Fibroblast of skin of left biceps (primary cell): ENCODE results near the gene NSMF.
"Not testable (repeated sequence)": the region's sequence is repeated elsewhere in the genome, so short reads cannot be mapped to it uniquely, and the experiment has no call there.

ENCODE experiments used
- DNase-seq, 2 experiments: peaks; one replicate each; pipeline ENCODE4 v3.0.0-alpha.2; 2013; ENCODE audit warnings: low read depth in 2 of 2

The NSMF gene

DNA sequence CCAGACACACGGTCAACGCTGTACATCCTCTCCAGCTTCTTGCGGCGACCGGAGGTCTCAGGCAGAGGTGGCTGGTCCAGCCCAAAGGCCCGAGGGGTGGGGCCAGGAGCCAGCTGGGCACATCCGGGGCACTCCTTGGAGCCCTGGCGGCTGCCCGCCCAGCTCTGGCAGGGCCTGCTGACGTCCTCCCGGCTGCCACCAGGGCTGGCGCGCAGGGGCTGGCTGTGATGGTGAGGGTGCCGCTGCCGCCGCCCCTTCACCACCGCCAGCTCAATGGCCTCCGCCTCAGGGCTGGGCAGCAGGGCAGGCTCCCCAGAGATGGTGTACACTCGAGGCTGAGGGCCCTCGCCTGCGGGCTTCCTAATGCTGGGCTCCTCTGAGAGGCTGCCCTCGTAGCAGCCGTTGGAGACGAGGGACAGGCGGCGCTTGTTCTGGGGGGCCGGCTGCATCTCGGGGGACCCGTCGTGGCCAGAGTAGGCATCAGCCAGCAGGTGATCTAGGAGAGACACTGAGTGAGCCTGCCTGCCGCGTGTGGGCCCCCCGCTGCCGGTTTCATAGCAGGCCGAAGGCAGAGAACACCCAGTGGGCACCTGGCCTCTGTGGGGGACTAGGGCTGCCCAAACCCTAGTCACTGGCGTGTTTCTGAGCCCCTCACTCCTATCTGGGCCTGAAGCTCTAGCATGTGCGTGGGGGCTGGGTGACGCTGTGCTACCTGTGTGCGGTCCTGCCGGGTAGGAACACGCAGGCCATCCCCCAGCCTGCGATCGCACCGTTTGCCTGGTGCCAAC, 1.5 kb downstream of the NSMF start:
- DNase-seq = no peak

DNA sequence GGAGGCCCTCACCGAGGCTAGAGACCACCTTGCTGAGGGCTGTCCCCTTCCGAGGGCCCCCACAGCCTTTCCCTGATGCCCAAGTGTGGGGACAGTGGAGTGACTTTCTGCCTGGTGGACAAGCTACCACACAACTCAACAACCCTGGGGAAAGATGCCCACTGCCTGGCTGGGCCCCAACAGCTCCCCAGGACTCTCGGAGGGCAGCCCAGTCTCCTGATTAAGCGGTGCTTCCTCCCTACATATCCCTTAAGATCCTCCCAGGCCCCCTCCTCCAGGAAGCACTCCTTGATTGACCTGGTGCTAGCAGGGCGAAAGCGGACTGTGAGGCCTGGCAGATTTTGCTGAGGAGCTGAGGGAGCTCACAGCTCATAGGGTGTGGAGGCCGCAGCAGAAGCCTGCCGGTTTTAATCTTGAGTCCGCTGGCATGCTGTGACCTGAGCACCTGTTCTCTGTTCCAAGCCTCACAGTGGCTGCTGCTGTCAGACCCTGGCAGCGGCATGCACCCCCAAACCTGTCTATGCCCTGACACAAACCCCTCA, 2.2 kb downstream of the NSMF start:
- DNase-seq = no peak

DNA sequence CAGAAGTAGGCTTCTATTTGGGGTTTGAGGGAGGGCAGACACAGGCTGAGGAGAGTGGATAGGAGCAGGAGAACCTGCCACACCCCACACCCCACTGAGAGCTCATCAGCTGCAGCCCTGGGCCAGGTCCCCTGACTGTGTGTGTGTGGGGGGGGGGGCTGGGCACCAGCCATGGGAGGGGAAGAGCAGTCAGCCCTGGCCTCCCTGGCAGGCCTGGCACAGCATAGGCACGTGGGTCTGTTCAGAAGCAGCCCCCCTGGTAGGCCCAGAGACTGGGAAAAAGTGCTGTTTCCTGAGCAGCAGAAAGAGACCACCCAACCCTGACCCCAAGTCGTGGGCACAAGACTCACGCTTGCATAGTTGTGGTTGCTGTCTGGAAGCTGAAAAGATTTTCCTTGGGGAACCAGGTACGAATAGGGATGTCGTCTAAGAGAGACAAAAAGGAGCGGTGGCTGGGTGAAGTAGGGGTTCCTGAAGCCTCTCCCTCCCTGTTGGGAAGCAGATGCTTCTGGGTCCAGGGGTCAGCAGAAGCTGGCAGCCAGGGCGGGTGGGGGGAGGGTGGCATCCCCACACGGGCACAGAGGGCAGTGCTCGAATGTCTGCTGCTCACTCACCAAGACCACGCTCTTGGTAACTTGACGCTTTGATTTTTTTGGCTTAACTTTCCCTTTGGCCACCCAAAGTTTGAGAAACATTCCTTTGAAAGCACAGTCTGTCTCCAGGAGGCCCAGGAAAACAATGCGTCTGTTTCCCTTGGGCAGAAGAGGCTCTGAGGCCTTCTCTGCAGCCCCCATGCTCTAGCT, 2.9 kb downstream of the NSMF start:
- DNase-seq = no peak

DNA sequence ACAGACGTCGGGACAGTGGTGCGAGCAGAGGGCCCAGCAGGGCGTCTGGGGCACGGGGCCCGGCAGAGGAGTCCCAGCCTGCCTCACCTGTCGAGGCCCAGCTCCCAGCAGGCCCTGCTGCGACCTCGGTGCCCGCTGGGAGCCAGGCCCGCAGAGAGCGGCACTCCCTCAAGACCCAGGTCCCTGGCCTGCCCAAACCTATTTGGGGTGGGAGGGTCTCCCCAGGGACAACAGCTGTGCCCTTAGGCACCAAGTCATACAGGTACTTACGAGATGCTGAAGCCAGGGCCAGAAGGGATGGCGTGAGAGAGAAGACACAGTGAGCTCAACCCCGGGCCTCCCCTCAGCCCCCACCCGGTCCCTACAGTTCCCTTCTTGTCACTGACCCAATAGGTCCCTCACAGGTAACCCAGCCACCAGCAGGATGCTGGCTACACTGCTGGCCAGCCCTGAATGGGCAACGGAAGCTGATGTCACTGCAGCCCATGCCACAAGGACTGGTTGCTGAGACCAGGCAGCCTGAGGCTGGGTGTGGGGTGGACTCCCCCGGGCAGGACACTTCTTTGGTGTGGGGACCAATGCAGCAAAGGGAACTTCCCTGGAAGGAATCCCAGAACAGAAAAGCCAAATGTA, 3.7 kb downstream of the NSMF start:
- no peak for DNase-seq

DNA sequence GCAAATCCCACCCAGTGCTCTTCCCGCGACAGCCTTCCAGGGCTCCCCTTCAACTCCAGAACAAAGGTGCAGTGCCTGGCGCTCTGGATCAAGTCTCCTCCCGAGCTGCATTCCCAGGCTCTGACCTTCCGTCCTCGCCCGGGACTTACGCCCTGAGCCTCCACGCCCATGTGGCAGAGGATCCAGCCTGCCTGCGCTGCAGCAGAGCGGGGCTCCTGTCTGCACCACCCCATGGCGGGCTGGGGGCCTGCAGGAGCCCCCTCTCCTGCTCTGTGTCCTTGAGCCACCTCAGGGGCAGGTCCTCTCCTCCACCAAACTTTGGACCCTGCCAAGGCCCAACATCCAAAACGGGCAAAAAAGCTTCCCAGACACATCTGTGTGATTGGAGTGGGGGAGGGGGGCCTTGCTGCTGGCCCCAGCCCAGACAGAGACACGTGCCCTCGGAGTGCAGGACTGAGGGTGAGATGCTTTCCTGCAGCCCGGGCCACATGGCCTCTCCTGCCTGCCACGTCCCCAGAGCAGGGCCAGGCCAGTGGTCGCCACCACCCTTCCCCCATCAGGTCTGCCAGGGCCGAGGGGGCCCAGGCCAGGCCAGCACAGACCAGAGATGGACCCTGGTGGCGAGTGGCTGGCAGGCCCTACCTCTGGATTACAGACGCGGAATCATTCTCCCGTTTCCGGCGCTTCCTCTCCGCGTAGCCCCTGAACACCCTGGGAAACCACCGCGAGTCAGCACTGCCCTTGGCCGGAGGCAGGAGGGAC, 4.4 kb downstream of the NSMF start:
- DNase-seq = no peak

DNA sequence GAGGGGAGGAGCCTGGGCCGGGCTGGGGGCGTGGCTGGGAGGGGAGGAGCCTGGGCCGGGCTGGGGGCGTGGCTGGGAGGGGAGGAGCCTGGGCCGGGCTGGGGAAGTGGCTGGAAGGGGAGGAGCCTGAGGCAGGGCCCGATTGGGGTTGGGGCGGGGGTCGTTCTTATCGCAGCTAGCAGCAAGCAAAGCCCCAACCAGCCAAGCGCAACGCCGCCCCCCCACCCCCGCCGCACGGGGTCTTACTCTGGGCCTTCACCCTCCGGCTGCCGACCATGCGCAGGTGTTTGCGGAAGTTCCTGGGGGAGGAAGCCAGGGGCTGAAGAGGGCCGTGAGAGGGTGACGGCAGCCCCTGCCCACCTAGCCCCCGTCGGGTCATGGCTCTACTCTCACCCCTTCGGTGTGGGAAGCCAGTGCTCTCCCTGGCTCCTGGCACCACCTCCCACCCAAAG, 5.0 kb downstream of the NSMF start:
- no peak for DNase-seq

DNA sequence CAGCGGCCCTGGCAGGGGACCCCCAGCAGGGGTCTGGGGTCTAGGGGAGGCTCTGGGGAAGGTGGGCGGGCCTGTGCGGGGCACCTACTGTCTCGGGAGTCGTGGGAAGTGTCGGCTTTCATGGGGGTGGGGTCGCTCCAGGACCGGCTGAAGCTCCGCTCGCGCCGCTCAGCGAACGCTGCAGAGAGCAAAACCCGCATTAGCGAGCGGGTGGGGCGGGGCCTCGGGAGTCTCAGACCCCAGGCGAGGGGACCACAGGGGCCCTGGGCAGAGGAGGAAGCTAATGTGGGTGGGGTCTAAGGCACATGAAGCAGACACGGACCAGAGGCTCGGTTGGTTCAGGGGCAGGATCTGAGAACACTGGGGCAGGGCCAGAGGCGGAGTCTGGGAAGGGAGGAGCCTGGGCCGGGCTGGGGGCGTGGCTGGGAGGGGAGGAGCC, 5.5 kb downstream of the NSMF start:
- peak; percentile 57 to 63 for DNase-seq

DNA sequence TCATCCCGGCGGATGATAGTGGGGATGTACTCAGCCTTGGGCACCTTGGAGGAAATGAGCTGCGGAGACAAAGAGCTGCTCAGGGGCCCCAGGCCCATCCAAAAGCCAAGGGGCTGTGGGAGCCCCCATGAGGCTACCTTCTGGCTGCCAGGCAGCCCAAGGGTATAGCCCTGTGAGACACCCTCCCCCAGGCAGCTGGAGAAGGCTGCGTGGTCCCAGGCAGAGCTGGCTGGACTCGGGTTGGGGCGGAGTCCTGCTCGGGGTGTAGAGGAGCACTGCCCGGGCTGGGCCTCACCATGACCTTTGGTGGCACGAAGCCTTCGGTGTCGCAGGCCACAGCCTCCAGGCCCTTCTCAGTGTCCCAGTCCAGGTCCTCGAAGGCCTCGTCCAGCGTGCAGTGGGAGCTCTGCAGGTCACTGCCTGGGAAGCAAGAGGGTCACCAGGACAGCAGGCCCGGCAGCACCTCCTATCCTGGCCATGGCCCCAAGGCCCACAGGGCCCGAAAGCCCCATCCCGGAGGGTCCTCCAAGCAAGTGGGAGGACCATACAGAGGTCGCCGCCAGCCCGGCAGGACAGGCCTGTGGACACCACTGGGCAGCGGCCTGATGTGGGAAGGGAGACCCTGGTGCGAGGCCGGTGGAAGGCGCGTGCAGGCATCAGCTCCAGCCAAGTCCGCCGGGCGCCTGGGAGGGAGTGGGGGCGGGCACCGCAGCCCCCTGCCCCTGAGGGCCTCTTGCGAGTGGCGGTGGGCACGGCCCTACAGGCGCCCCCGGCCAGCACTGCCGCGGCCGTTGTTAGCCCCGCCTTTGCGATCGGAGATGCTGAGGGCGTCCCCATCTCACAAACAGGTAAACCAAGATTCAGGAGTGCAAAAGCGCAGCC, 6.1 kb downstream of the NSMF start:
- no peak for DNase-seq

DNA sequence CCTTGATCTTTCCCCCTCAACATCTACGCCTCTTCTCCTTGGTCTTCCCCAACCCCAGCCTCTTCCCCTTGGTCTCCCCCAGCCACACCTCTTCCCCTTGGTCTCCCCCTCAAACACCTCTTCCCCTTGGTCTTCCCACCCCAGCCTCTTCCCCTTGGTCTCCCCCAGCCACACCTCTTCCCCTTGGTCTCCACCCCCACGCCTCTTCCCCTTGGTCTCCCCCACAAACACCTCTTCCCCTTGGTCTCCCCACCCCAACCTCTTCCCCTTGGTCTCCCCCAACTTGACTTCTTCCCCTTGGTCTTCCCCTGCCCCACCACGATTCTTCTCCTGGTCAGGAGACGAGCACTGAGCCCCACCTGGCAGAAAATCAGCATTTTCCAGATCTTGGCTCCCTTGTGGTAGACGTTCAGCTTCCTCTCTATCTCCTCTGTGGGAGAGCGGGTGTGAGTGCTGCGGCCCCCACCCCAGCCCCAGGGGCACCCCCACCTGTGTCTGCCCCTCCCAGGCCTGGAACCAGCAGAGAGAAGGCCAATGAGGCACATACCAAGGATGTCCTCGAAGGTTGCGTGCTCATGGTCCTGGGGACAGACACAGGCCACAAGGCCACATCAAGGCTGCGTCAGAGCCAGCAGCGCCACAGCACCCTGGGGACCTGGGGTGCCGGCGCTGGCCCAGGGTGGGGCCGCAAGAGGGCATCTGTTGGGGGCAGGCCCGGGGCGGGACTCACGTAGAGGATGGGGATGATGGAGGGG, 7.0 kb downstream of the NSMF start:
- no peak for DNase-seq

DNA sequence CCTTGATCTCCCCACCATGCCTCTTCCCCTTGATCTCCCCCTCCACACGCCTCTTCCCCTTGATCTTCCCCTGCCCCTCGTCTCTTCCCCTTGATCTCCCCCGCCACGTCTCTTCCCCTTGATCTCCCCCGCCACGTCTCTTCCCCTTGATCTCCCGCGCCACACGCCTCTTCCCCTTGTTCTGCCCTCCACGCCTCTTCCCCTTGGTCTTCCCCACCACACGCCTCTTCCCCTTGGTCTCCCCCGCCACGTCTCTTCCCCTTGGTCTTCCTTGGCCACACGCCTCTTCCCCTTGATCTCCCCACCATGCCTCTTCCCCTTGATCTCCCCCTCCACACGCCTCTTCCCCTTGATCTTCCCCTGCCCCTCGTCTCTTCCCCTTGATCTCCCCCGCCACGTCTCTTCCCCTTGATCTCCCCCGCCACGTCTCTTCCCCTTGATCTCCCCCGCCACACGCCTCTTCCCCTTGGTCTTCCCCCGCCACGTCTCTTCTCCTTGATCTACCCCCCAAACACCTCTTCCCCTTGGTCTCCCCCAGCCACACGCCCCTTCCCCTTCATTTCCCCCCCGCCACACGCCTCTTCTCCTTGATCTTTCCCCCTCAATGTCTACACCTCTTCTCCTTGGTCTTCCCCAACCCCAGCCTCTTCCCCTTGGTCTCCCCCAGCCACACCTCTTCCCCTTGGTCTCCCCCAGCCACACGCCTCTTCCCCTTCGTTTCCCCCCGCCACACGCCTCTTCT, 7.7 kb downstream of the NSMF start:
- not testable (repeated sequence) for DNase-seq

DNA sequence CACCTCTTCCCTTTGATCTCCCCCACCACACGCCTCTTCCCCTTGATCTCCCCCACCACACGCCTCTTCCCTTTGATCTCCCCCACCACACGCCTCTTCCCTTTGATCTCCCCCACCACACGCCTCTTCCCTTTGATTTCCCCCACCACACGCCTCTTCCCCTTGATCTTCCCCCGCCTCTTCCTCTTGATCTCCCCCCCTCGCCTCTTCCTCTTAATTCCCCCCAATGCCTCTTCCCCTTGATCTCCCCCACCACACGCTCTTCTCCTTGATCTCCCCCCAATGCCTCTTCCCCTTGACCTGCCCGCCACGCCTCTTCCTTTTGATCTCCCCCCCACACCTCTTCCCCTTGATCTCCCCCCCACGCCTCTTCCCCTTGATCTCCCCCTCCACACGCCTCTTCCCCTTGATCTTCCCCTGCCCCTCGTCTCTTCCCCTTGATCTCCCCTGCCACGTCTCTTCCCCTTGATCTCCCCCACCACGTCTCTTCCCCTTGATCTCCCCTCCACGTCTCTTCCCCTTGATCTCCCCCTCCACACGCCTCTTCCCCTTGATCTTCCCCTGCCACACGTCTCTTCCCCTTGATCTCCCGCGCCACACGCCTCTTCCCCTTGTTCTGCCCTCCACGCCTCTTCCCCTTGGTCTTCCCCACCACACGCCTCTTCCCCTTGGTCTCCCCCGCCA, 8.5 kb downstream of the NSMF start:
- not testable (repeated sequence) for DNase-seq

DNA sequence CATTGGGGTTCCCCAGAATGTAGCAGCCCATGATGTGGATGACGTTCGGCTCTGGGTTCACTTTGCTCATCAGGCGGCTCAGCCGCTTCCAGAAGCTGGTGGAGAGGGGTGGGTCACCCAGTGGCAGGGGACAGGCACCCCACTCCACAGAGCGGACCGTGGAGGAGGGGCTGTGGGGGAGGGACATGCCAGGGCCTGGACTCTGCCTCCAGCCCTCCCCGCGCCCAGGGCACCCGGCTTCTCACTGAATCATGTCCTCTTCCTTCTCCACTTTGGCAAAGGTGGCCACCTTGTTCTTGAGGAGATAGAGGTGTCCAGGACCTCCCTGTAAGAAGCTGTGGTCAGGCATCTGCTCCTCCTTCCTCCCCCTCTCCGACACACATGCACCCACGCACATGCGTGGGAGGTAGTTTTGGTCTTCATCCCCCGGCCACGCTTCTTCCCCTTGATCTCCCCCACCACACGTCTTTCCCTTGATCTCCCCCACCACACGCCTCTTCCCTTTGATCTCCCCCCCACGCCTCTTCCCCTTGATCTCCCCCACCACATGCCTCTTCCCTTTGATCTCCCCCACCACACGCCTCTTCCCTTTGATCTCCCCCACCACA, 9.1 kb downstream of the NSMF start:
- DNase-seq = no peak

DNA sequence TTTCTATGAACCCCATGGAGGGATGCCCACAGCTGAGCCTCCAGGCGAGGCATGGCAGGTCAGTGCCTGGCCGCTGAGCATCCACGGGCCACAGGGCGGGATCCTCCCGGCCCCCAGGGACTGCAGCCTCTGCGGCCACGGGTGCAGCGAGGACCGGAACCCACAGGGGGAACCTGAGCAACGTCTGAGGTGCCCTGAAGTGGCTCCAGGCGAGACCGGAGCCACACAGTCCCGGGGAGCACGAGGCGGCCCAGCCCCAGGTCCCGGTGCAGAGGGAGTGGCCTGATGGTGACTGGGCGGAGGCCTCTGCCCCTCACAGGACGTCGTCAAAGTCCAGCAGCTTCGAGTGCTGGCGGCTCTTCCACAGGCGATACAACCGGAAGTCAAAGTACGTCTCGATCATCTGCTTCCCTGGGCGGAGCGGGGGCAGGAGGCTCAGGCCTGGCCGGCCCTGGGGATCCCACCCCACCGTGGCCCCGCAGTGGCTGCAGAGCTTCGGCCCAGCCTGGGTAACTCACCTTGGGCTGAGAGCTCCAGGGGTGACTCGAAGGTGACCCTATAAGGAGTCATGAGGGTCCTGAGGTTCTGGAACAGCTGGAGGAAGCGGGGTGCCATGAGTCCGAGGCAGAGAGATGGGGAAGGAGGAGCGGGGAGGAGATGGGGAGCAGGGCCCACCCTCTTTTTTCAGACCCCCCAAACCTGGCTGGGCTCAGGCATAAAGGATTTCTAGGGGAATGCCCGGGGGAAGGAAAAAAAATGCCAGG, 9.9 kb downstream of the NSMF start:
- DNase-seq = no peak

DNA sequence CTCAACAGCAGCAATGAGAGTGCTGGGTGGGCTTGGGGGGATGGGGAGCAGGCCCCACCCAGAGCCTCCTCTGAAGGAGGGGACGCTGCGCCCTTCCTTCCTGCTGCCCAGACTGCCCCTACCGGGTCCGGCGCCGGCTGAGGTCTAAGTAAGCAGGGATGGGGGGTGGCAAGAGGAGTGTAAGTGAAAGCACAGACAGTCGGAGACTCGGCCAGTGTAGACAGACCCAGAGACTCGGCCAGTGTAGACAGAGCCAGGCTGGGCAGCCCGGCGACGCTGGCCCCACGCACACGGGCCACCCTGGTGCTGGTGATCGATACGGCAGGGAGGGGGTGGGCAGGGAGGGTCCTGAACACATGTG, 10.6 kb downstream of the NSMF start:
- DNase-seq = no peak

DNA sequence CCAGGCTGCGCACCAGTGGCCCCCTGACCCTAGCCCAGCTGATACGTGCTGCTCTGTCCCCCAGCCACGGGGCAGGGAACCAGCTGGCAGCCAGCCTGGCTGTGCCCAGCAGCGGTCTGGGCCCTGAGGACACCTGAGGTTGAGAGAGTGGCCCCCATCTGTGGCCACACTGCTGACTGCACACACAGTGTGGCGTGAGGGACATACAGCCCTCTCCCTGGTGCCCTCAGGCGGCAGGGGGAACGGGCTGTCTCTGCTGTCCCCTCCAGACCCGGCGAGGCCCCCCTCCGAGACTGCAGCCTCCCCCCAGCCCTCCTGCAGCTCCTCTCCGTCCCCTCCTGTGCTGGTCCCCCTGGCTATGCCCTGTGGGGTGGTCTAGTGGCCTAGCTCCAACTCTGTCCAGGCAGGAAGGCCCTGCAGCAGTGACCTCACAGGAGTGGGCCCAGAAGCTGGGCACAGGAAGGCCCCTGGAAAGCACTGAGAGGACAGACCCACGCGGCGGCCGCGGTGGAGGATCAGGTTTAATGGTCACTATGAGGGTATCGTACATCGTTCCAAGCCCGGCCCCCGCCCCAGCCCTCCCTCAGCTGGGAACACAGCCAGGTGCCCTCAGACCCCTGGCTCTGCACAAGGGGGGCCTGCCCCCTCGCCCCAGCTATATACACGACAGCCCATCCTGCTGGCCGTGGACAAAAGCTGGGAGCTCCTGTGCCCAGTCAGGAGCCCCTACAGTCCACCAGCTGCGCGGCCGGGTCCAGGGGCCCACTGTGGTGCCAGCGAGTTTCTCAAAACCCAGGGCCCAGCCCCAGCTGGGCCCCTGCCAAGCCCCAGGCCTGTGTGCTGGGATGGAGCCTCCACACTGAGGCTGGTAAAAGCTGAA, 11.2 kb downstream of the NSMF start:
- no peak for DNase-seq

DNA sequence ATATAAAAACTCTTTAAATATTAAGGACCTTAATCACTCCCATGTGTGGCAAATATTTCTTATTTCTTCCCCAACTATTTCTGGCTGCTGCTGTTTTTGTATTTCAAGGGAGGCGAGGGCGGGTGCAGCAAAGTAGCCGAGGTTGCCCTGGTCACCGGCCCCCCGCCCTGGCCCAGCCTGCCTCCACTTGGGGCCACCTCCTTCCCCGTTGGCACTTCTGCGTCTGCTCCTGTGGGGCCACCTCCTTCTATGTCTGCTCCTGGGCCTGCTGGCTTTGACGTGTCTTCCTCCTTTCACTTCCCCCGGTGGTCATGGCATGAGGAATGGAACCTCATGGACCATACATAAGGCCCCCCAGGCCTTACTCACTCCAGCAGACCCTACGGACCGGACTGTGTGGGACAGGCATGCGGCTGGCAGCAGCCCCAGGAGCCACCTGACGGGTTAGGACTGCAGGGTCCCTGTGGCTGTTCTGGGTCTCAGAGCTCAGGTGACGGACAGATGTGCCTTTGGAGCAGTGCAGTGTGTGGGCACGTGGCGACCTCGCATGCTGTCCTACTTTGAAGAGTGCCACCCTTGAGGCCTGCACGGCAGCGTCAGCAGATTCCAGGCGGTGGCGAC, 12.2 kb downstream of the NSMF start:
- DNase-seq = peak in 1 of 2 experiments; percentile 18
